ENCODE results near the gene TRAT1.
"Not testable (repeated sequence)": the region's sequence is repeated elsewhere in the genome, so short reads cannot be mapped to it uniquely, and the experiment has no call there.

The TRAT1 gene

GRCh38 chr3:108804437-108804836 lies 18.1 kb upstream of the TRAT1 start:
- Histone ChIP-seq H3K27me3 (replicated peaks; ENCODE audit: control insufficient read depth, insufficient read depth, low read length) (no peaks in the 10 kb centered on the region), H3K4me3 (replicated peaks; ENCODE audit: low read depth, low read length) (no peak overlapping the region), H3K36me3 (ENCODE audit: control insufficient read depth, insufficient read depth, low read length) (no peaks in the 10 kb centered on the region)
- TF ChIP-seq CTCF (IDR thresholded peaks at IDR 0.05; ENCODE audit: insufficient read depth, low read length, poor library complexity, severe bottlenecking), result no peak
- DNase-seq (ENCODE audit: extremely low read depth, insufficient read length), result no peak

- Histone ChIP-seq H3K36me3 (ENCODE audit: control insufficient read depth, insufficient read depth, low read length) (no peaks in the 10 kb centered on the region), H3K4me3 (replicated peaks; ENCODE audit: low read depth, low read length) (no peak overlapping the region), H3K27me3 (replicated peaks; ENCODE audit: control insufficient read depth, insufficient read depth, low read length) (no peaks in the 10 kb centered on the region)
- no peak for DNase-seq (ENCODE audit: extremely low read depth, insufficient read length)
- TF ChIP-seq CTCF (IDR thresholded peaks at IDR 0.05; ENCODE audit: insufficient read depth, low read length, poor library complexity, severe bottlenecking), result no peak
These were observed 17.6 kb upstream of the TRAT1 start for GRCh38 chr3:108804966-108805365.

GRCh38 chr3:108806316-108806715 lies 16.3 kb upstream of the TRAT1 start:
- no peaks in the 10 kb centered on the region for H3K27me3 ChIP-seq (replicated peaks; ENCODE audit: control insufficient read depth, insufficient read depth, low read length)
- TF ChIP-seq CTCF (IDR thresholded peaks at IDR 0.05; ENCODE audit: insufficient read depth, low read length, poor library complexity, severe bottlenecking), result no peak
- no peak for DNase-seq (ENCODE audit: extremely low read depth, insufficient read length)

GRCh38 chr3:108818404-108818803 lies 4.2 kb upstream of the TRAT1 start:
- Histone ChIP-seq H3K36me3 (ENCODE audit: control insufficient read depth, insufficient read depth, low read length) (no peaks in the 10 kb centered on the region), H3K27me3 (replicated peaks; ENCODE audit: control insufficient read depth, insufficient read depth, low read length) (no peaks in the 10 kb centered on the region), H3K4me3 (replicated peaks; ENCODE audit: low read depth, low read length) (no peak overlapping the region)
- DNase-seq (ENCODE audit: extremely low read depth, insufficient read length), result no peak
- peak; percentile 73 for TF ChIP-seq CTCF (IDR thresholded peaks at IDR 0.05; ENCODE audit: insufficient read depth, low read length, poor library complexity, severe bottlenecking)

More at GRCh38 chr3:108806316-108806715, 16.3 kb upstream of the TRAT1 start:
- no peaks in the 10 kb centered on the region for H3K36me3 ChIP-seq (ENCODE audit: control insufficient read depth, insufficient read depth, low read length)
- no peak overlapping the region for H3K4me3 ChIP-seq (replicated peaks; ENCODE audit: low read depth, low read length)

- Histone ChIP-seq H3K4me3 (replicated peaks; ENCODE audit: low read depth, low read length) (no peak overlapping the region), H3K36me3 (ENCODE audit: control insufficient read depth, insufficient read depth, low read length) (no peaks in the 10 kb centered on the region), H3K27me3 (replicated peaks; ENCODE audit: control insufficient read depth, insufficient read depth, low read length) (no peaks in the 10 kb centered on the region)
- DNase-seq (ENCODE audit: extremely low read depth, insufficient read length), result no peak
- TF ChIP-seq CTCF (IDR thresholded peaks at IDR 0.05; ENCODE audit: insufficient read depth, low read length, poor library complexity, severe bottlenecking), result no peak
These were observed 2.0 kb upstream of the TRAT1 start for GRCh38 chr3:108820586-108820985.

GRCh38 chr3:108823227-108823626 lies 641 bp downstream of the TRAT1 start:
- H3K4me3 ChIP-seq (replicated peaks; ENCODE audit: low read depth, low read length), result no peak overlapping the region
- TF ChIP-seq CTCF (IDR thresholded peaks at IDR 0.05; ENCODE audit: insufficient read depth, low read length, poor library complexity, severe bottlenecking), result no peak
- no peak for DNase-seq (ENCODE audit: extremely low read depth, insufficient read length)
- no peaks in the 10 kb centered on the region for H3K27me3 ChIP-seq (replicated peaks; ENCODE audit: control insufficient read depth, insufficient read depth, low read length)
- no peaks in the 10 kb centered on the region for H3K36me3 ChIP-seq (ENCODE audit: control insufficient read depth, insufficient read depth, low read length)

- DNase-seq (ENCODE audit: extremely low read depth, insufficient read length); H3K27me3 ChIP-seq (replicated peaks; ENCODE audit: control insufficient read depth, insufficient read depth, low read length); H3K4me3 ChIP-seq (replicated peaks; ENCODE audit: low read depth, low read length); H3K36me3 ChIP-seq (ENCODE audit: control insufficient read depth, insufficient read depth, low read length): not testable (repeated sequence)
These were observed 1.2 kb downstream of the TRAT1 start for GRCh38 chr3:108823803-108824202.
